PC-9 (cell line): ENCODE results near the gene GORASP2.

Source experiments
- EZH2 ChIP-seq: fragments of 200-600 bp; sonication (generic); IDR thresholded peaks from 2 replicates; pipeline ENCODE4 v1.8.0; 2017; ENCODE audit warnings: antibody characterized with exemption, low read depth
- TF ChIP-seq, protein P1 (sequence below): fragments of 200-600 bp; sonication (generic); conservative IDR thresholded peaks from 2 replicates; pipeline ENCODE4 v1.6.1; 2017; ENCODE audit warnings: mixed run types, antibody characterized with exemption, mild to moderate bottlenecking, moderate library complexity

DNA sequence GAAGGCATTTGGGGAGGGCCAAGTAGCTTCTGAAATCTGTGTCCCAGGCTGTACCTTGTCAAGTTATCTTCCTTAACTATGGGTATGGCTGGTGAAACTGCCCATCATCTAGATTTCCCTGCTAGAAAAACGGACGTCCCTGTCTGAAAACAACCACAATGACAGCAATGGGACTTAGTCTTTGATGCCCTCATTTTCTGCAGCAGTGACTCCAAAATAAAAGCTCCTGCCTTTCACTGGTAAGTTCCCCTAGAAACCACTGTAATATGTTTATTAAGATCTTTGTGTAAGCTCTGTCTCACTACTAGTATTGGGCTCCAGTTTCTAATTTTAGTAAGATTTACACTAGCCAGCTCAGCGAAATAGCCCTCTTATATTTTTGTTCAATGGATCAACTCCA lies 47.2 kb upstream of the GORASP2 start:
- TF ChIP-seq, protein P1, sequence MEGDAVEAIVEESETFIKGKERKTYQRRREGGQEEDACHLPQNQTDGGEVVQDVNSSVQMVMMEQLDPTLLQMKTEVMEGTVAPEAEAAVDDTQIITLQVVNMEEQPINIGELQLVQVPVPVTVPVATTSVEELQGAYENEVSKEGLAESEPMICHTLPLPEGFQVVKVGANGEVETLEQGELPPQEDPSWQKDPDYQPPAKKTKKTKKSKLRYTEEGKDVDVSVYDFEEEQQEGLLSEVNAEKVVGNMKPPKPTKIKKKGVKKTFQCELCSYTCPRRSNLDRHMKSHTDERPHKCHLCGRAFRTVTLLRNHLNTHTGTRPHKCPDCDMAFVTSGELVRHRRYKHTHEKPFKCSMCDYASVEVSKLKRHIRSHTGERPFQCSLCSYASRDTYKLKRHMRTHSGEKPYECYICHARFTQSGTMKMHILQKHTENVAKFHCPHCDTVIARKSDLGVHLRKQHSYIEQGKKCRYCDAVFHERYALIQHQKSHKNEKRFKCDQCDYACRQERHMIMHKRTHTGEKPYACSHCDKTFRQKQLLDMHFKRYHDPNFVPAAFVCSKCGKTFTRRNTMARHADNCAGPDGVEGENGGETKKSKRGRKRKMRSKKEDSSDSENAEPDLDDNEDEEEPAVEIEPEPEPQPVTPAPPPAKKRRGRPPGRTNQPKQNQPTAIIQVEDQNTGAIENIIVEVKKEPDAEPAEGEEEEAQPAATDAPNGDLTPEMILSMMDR, result no peak
- TF ChIP-seq EZH2, result no peak
